GM18498 (cell line): ENCODE data around the gene ZNF382.

Experiments used
- ATAC-seq: cut with Tn5 transposase; IDR thresholded peaks from one replicate; pipeline ENCODE4 v1.9.1; 2021; ENCODE audit warnings: mild to moderate bottlenecking, moderate library complexity; ENCODE audit not compliant: unreplicated experiment

The ZNF382 gene

DNA sequence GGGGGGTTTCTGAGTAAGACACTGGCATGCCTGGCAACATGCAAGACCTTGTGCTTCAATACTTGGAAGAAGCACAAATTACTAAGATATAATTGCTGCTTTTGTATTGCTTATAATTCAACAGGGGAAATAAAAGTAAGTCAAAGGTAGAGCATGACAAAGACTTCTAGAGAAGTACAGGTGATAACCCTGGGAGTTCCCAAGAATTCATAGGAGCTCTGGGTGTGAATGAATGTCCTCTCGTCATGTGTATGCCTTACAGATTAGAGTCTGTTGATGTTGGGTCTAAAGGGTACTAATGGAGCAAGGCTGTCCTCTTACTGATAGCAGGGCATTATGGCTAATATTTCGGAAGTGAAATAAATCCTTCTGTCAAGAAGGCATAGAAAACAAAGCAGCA is 69.1 kb downstream of the ZNF382 start:
- no peak for ATAC-seq

DNA sequence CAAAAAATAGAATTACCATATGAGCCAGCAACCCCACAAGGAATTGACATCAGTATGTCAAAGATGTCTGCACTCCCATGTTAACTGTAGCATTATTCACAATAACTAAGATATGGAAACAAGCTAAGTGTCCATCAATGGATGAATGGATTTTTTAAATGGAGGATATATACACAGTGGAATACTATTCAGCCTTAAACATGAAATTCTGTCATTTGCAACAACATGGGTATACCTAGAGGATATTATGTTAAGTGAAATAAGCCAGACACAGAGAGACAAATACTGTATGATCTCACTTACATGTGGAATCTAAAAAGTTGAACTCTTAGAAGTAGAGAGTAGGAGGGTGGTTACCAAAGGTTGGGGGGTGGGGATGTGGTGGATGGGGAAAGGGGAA is 74.3 kb downstream of the ZNF382 start:
- ATAC-seq, result no peak
